Naive thymus-derived CD4-positive, alpha-beta T cell (primary cell): ENCODE measurements around the gene SP9. TPM values are rescaled to one million over a fixed set of nuclear protein-coding genes. Genes with fewer than 3 reads are reported as not detected.
"Not testable (repeated sequence)": the region's sequence is repeated elsewhere in the genome, so short reads cannot be mapped to it uniquely, and the experiment has no call there.

Experiments used
- ATAC-seq: fragments of 150-1000 bp; cut with Tn5 transposase; 2 replicates; pipeline ENCODE4 v1.10.0; 2021; ENCODE audit warnings: mild to moderate bottlenecking, moderate library complexity
- CTCF ChIA-PET: fragments of 350-600 bp; sonication (Branson Sonifier 250); formaldehyde crosslinking; loops from one replicate; lab custom pipeline; 2021; ENCODE audit warnings: antibody characterized with exemption; lab: Charles Lee
- POLR2A ChIA-PET: fragments of 350-600 bp; sonication (Branson Sonifier 250); formaldehyde crosslinking; loops from one replicate; lab custom pipeline; 2021; ENCODE audit warnings: antibody characterized with exemption, inconsistent platforms; lab: Charles Lee
- DNase-seq, 9 donors: peaks; one replicate each; pipeline versions ENCODE4 v3.0.0 to v3.0.0-alpha.2; 2020 to 2022; ENCODE audit warnings: mixed read lengths in 1 of 9
- H3K27ac ChIP-seq: one replicate; pipeline ENCODE4 v1.7.0; 2013; ENCODE audit warnings: mild to moderate bottlenecking, low read depth, low read length, moderate library complexity
- H3K27me3 ChIP-seq, 2 donors: one replicate each; pipeline ENCODE4 v1.7.0; 2013; ENCODE audit warnings: low read length in 2 of 2, mild to moderate bottlenecking in 2 of 2, moderate library complexity in 2 of 2; ENCODE audit not compliant: control insufficient read depth in 2 of 2, insufficient read depth in 2 of 2
- H3K36me3 ChIP-seq, 3 experiments: 1 replicate in 2 of 3; 2 replicates in 1 of 3; pipeline ENCODE4 v1.7.0; 2013; ENCODE audit warnings: low read length in 3 of 3, mild to moderate bottlenecking in 3 of 3, moderate library complexity in 1 of 3; ENCODE audit not compliant: insufficient read depth in 3 of 3, control insufficient read depth in 2 of 3
- H3K4me1 ChIP-seq, 2 donors: one replicate each; pipeline ENCODE4 v1.7.0; 2013; ENCODE audit warnings: low read length in 2 of 2, mild to moderate bottlenecking in 2 of 2, moderate library complexity in 1 of 2; ENCODE audit not compliant: control insufficient read depth in 2 of 2, insufficient read depth in 2 of 2
- H3K4me3 ChIP-seq: 2 replicates; pipeline ENCODE4 v1.7.0; 2013; ENCODE audit warnings: mild to moderate bottlenecking, low read length
- H3K9me3 ChIP-seq, 3 experiments: 1 replicate in 2 of 3; 2 replicates in 1 of 3; pipeline ENCODE4 v1.7.0; 2013; ENCODE audit warnings: low read length in 3 of 3; ENCODE audit not compliant: control insufficient read depth in 2 of 3
- H3K27ac Mint-ChIP-seq, 9 donors: one replicate each; pipeline ENCODE4 v1.8.0; 2020 to 2022; ENCODE audit warnings: mixed read lengths in 9 of 9, mild to moderate bottlenecking in 8 of 9, moderate library complexity in 5 of 9, inconsistent platforms in 2 of 9
- H3K27me3 Mint-ChIP-seq, 5 donors: one replicate each; pipeline ENCODE4 v1.8.0; 2021 to 2022; ENCODE audit warnings: mixed read lengths in 5 of 5, mild to moderate bottlenecking in 1 of 5
- H3K36me3 Mint-ChIP-seq, 5 donors: one replicate each; pipeline ENCODE4 v1.8.0; 2020 to 2022; ENCODE audit warnings: mixed read lengths in 5 of 5, mild to moderate bottlenecking in 3 of 5, inconsistent platforms in 1 of 5
- H3K4me1 Mint-ChIP-seq, 7 donors: one replicate each; pipeline ENCODE4 v1.8.0; 2020 to 2022; ENCODE audit warnings: mixed read lengths in 7 of 7, mild to moderate bottlenecking in 3 of 7, inconsistent platforms in 1 of 7
- H3K4me3 Mint-ChIP-seq, 10 donors: one replicate each; pipeline ENCODE4 v1.8.0; 2020 to 2022; ENCODE audit warnings: mild to moderate bottlenecking in 10 of 10, mixed read lengths in 10 of 10, moderate library complexity in 6 of 10, inconsistent platforms in 2 of 10
- H3K9me3 Mint-ChIP-seq, 11 donors: one replicate each; pipeline ENCODE4 v1.8.0; 2020 to 2022; ENCODE audit warnings: mixed read lengths in 11 of 11, mild to moderate bottlenecking in 4 of 11, inconsistent platforms in 1 of 11, moderate library complexity in 1 of 11
- intact Hi-C, 2 donors: fragments of 100-400 bp; cut with micrococcal nuclease; formaldehyde crosslinking; loops; one replicate each; pipeline ENCODE4 v1.15.1; 2023
- polyA plus RNA-seq, 2 donors: library from polyadenylated mRNA; unstranded; fragments of 300-500 nt; fragmentation: Illumina TruSeq; gene quantifications; one replicate each; pipeline ENCODE4 v1.2.3, GENCODE V29; 2021
- total RNA-seq, 6 experiments: library from RNA in 5 of 6; stranded (reverse) in 5 of 6; gene quantifications; 1 replicate in 5 of 6; 2 replicates in 1 of 6; pipeline ENCODE4 v1.2.3 and lab custom pipeline; 2021 to 2026

Gene SP9
- total and polyA plus RNA-seq, 7 experiments from 2014 or later = not detected

DNA sequence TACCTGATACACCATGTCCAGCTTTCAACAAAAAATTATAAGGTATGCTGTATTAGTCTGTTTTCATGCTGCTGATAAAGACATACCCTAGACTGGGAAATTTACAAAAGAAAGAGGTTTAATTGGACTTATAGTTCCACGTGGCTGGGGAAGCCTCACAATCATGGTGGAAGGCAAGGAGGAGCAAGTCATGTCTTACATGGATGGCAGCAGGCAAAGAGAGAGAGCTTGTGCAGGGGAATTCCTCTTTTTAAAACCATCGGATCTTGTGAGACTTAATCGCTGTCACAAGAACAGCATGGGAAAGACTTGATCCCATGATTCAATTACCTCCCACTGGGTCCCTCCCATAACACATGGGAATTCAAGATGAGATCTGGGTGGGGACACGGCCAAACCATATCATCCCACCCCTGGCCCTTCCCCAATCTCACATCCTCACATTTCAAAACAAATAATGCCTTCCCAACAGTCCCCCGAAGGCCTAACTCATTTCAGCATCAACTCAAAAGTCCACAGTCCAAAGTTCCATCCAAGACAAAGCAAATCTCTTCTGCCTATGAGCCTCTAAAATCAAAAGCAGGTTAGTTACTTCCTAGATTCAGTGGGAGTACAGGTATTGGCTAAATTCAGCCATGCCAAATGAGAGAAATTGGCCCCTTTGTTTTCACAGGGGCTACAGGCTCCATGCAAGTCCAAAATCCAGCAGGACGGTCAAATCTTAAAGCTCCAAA is 28.9 kb downstream of the SP9 start:
- H3K4me1 ChIP-seq, ATAC-seq, H3K9me3 ChIP-seq, POLR2A ChIA-PET, H3K4me3 Mint-ChIP-seq, intact Hi-C loops, DNase-seq, H3K27me3 Mint-ChIP-seq, H3K27me3 ChIP-seq, H3K4me1 Mint-ChIP-seq, H3K27ac ChIP-seq, H3K4me3 ChIP-seq: not testable (repeated sequence)
- H3K36me3 Mint-ChIP-seq = peaks cover 39 to 85% (median 77%) of the 10 kb centered on the region in 5 donors
- H3K9me3 Mint-ChIP-seq = peaks cover 3 to 52% (median 14%) of the 10 kb centered on the region in 11 donors
- H3K36me3 ChIP-seq = peaks cover 2 to 56% (median 4%) of the 10 kb centered on the region in 3 experiments
- CTCF ChIA-PET = interaction anchor here (0.5 kb wide), 1 partner anchor 69 kb away, joined by 3 read pairs; no protein-coding TSS in a partner anchor
- H3K27ac Mint-ChIP-seq = peak overlapping the region in 1 of 9 donors; percentile 57

DNA sequence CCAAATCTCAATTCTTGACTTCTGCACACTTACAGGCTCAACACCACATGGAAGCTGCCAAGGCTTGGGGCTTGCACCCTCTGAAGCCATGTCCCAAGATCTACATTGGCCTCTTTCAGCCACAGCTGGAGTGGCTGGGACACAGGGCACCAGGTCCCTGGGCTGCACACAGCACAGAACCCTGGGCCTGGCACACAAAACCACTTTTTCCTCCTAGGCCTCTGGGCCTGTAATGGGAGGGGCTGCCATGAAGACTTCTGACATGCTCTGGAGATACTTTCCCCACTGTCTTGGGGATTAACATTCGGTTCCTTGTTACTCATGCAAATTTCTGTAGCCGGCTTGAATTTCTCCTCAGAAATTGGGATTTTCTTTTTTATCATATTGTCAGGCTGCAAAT is 29.9 kb downstream of the SP9 start:
- no peak for ATAC-seq
- peaks cover 3 to 53% (median 14%) of the 10 kb centered on the region in 11 donors for H3K9me3 Mint-ChIP-seq
- DNase-seq = no peak
- H3K4me3 Mint-ChIP-seq = peak overlapping the region in 1 of 10 donors; percentile 12
- ChIA-PET POLR2A (interaction anchor here (1.0 kb wide), 1 partner anchor 31 kb away, joined by 5 read pairs; the partner anchor contains the start of gene SCRN3), CTCF (no interaction called here)
- Histone ChIP-seq H3K4me1 (no peaks in the 10 kb centered on the region), H3K27ac (no peak overlapping the region), H3K9me3 (peaks cover 0 to 3% (median 0%) of the 10 kb centered on the region in 3 experiments), H3K36me3 (peaks cover 3 to 64% (median 4%) of the 10 kb centered on the region in 3 experiments), H3K4me3 (no peak overlapping the region), H3K27me3 (no peaks in the 10 kb centered on the region)
- no peaks in the 10 kb centered on the region for H3K27me3 Mint-ChIP-seq
- peaks cover 0 to 4% (median 0%) of the 10 kb centered on the region in 7 donors for H3K4me1 Mint-ChIP-seq
- peaks cover 43 to 86% (median 82%) of the 10 kb centered on the region in 5 donors for H3K36me3 Mint-ChIP-seq
- no peak overlapping the region for H3K27ac Mint-ChIP-seq
- intact Hi-C loops = no loop called here

DNA sequence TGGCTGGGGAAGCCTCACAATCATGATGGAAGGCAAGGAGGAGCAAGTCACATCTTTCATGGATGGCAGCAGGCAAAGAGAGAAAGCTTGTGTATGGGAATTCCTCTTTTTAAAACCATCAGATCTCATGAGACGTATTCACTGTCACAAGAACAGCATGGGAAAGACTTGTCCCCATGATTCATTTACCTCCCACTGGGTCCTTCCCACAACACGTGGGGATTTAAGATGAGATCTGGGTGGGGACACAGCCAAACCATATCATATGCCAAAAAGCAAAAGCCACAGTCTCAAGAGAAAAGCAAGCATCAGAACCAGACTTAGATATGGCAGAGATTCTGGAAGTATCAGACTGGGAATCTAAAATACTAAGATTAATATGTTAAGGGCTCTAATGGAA is 30.8 kb downstream of the SP9 start:
- Mint-ChIP-seq H3K27me3 (no peaks in the 10 kb centered on the region), H3K4me3 (no peak overlapping the region), H3K36me3 (peaks cover 45 to 88% (median 83%) of the 10 kb centered on the region in 5 donors), H3K9me3 (peaks cover 3 to 53% (median 14%) of the 10 kb centered on the region in 11 donors), H3K27ac (no peak overlapping the region), H3K4me1 (peaks cover 0 to 4% (median 0%) of the 10 kb centered on the region in 7 donors)
- POLR2A ChIA-PET = interaction anchor here (1.0 kb wide), 1 partner anchor 30 kb away, joined by 5 read pairs; the partner anchor contains the start of gene SCRN3
- DNase-seq (no peak), ATAC-seq (no peak)
- H3K36me3 ChIP-seq = peaks cover 4 to 73% (median 11%) of the 10 kb centered on the region in 3 experiments
- H3K4me3 ChIP-seq = no peak overlapping the region
- peaks cover 0 to 3% (median 0%) of the 10 kb centered on the region in 3 experiments for H3K9me3 ChIP-seq
- no peak overlapping the region for H3K27ac ChIP-seq
- CTCF ChIA-PET = no interaction called here
- no peaks in the 10 kb centered on the region for H3K27me3 ChIP-seq
- intact Hi-C loops = no loop called here
- H3K4me1 ChIP-seq = no peaks in the 10 kb centered on the region

DNA sequence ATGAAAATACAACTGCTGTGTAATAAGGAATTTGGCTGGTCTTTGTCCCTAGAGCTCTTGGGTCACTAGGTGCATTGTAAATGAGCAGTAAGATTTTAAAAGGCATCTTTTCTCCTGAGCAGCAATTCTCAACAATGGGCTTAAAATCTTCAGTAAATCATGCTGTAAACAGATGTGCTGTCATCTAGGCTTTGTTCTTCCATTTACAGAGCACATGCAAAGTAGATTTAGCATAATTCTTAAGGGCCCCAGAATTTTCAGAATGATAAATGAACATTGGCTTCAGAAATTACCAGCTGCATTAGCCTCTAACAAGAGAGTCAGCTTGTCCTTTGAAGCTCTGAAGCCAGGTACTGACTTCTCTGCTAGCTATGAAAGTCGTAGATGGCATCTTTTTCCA is 33.9 kb downstream of the SP9 start:
- peaks cover 3 to 45% (median 11%) of the 10 kb centered on the region in 11 donors for H3K9me3 Mint-ChIP-seq
- no peaks in the 10 kb centered on the region for H3K27me3 ChIP-seq
- peaks cover 0 to 3% (median 0%) of the 10 kb centered on the region in 3 experiments for H3K9me3 ChIP-seq
- no peak overlapping the region for H3K4me3 ChIP-seq
- no peak overlapping the region for H3K27ac Mint-ChIP-seq
- POLR2A ChIA-PET = no interaction called here
- ATAC-seq (no peak), DNase-seq (no peak)
- H3K4me3 Mint-ChIP-seq = no peak overlapping the region
- intact Hi-C loops = no loop called here
- H3K36me3 ChIP-seq = peaks cover 5 to 67% (median 11%) of the 10 kb centered on the region in 3 experiments
- no peak overlapping the region for H3K27ac ChIP-seq
- H3K4me1 Mint-ChIP-seq = peaks cover 0 to 4% (median 0%) of the 10 kb centered on the region in 7 donors
- peaks cover 43 to 83% (median 74%) of the 10 kb centered on the region in 5 donors for H3K36me3 Mint-ChIP-seq
- H3K27me3 Mint-ChIP-seq = no peaks in the 10 kb centered on the region
- CTCF ChIA-PET = interaction anchor here (0.6 to 1.9 kb wide), 2 partner anchors 28 to 836 kb away, joined by 3 to 4 read pairs; no protein-coding TSS in a partner anchor
- no peaks in the 10 kb centered on the region for H3K4me1 ChIP-seq

DNA sequence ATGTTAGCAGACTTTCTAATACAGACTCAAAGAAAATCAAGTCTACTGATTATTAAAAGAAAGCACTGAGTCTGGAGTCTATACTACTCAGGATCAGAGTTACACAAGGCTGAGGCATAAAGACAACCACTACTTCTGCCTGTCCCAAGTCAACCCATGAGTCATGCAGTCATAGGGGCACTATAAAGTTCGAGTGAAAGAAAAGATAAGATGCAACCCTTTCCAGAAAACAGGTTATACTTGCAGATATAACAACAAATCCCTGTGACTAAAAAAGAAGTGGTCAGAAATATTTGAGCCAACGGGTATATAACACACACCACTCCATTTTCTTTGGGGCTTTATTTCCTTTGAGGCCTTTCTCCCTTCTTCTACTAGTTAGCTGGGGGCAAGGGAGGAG is 42.2 kb downstream of the SP9 start:
- Mint-ChIP-seq H3K4me3 (no peak overlapping the region), H3K27me3 (no peaks in the 10 kb centered on the region), H3K9me3 (no peaks in the 10 kb centered on the region), H3K4me1 (peaks cover 0 to 10% (median 0%) of the 10 kb centered on the region in 7 donors), H3K36me3 (peaks cover 10 to 63% (median 43%) of the 10 kb centered on the region in 5 donors), H3K27ac (no peak overlapping the region)
- no peak for ATAC-seq
- H3K4me3 ChIP-seq = no peak overlapping the region
- no peak for DNase-seq
- ChIA-PET CTCF (no interaction called here), POLR2A (no interaction called here)
- intact Hi-C loops = no loop called here
- H3K9me3 ChIP-seq = no peaks in the 10 kb centered on the region
- H3K4me1 ChIP-seq = no peaks in the 10 kb centered on the region
- no peaks in the 10 kb centered on the region for H3K27me3 ChIP-seq
- H3K27ac ChIP-seq = no peak overlapping the region
- H3K36me3 ChIP-seq = peaks cover 16 to 72% (median 18%) of the 10 kb centered on the region in 3 experiments

DNA sequence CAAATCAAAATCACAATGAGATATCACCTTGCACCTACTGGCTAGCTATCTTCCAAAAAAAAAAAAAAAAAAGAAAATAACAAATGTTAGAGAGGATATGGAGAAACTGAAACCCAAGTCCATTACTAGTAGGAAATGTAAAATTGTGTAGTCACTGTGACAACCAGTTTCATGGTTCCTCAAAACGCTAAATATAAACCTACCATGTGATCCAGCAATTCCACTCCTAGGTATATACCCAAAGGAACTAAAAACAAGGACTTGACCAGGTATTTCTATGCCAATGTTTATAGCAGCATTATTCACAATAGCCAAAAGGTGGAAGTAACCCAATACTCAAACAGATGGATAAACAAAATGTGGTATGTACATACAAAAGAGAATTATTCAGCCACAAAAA is 49.0 kb downstream of the SP9 start:
- ChIA-PET CTCF (no interaction called here), POLR2A (no interaction called here)

More for the DNA sequence above, 49.0 kb downstream of the SP9 start:
- no peaks in the 10 kb centered on the region for H3K27me3 Mint-ChIP-seq
- H3K4me3 Mint-ChIP-seq = no peak overlapping the region
- Histone ChIP-seq H3K27ac (no peak overlapping the region), H3K4me1 (no peaks in the 10 kb centered on the region), H3K4me3 (no peak overlapping the region), H3K36me3 (peaks cover 15 to 59% (median 16%) of the 10 kb centered on the region in 3 experiments), H3K9me3 (no peaks in the 10 kb centered on the region), H3K27me3 (no peaks in the 10 kb centered on the region)
- intact Hi-C loops = no loop called here
- no peak overlapping the region for H3K27ac Mint-ChIP-seq
- H3K9me3 Mint-ChIP-seq = no peaks in the 10 kb centered on the region
- no peak for DNase-seq
- ATAC-seq = peak; percentile 66
- H3K36me3 Mint-ChIP-seq = peaks cover 7 to 53% (median 35%) of the 10 kb centered on the region in 5 donors
- H3K4me1 Mint-ChIP-seq = peaks cover 3 to 26% (median 21%) of the 10 kb centered on the region in 7 donors
